ENCODE measurements around the gene ST13. TPM values are rescaled to one million over a fixed set of nuclear protein-coding genes. Genes with fewer than 3 reads are reported as not detected.
"Not testable (repeated sequence)": the region's sequence is repeated elsewhere in the genome, so short reads cannot be mapped to it uniquely, and the experiment has no call there.

The ST13 gene
- total RNA-seq, 1 experiment from 2014 or later: 178 TPM

DNA sequence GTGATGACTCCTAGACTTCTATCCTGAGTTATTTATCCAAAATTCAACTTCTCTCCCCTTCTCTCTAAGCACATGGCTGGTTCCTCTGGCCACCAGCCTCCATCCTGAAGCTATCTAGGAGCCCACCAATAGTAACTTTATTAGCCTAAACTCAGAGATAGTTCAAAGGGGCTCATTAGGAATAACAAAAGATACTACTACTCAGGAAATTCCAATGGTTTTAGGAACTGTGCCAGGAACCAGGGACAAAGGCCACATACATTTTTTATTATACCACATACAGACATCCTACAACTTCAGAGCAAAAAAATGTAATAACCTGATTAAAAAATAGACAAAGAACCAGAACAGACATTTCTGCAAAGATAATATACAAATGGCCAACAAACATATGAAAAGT is 65.2 kb downstream of the ST13 start:
- no peak for DNase-seq (ENCODE audit: extremely low read depth, low read depth)

DNA sequence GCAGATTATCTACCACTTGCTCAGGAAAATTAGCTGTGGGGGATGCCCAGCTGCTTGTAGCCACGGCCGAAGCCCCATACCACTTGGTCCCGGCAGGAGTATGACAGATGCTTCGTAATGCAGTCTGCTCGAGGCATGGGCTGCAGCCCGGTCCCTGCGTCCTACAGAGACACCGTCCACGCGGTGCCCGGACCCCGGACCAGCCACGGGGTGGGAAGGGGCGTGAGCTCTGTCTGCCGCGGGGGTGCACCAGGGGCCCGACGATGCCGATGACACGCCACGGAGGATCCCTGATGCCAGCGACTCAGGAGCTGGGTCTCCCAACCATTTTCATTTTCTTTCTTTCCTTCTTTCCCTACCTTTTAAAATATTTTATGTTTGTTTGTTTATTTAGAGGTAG is 67.3 kb downstream of the ST13 start:
- no peak for DNase-seq (ENCODE audit: extremely low read depth, low read depth)

DNA sequence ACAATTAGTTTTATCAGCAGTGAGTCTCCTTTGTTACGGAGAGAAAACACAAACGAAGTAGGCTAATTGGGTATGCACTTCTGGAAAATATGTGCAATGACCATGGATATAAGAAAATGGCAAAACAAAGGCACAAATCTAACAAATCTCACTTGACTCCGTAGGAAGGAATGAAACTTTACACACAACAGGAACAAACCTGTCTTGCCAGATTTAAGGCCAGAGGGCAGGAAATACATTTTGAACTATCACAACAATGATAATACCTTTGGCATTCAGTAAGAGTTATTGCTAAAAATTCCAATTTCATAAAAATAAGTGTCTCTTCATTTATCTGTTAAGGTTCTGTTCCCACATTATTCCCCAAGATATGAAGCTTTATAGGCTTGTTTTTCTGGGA is 73.9 kb downstream of the ST13 start:
- no peak for DNase-seq (ENCODE audit: extremely low read depth, low read depth)

DNA sequence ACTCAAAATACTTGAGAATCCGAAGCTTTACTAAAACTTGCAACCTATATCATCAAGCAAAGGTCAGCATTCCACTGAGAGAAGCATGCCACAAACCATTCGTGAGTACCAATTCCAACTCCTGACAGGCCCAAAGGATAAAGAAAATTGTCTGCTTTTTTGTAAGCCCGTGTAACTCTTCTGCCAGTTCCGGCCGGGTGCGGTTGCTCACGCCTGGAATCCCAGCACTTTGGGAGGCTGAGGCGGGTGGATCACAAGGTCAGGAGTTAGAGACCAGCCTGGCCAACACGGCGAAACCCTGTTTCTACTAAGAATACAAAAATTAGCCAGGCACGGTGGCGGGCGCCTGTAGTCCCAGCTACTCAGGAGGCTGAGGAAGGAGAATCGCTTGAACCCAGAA is 74.7 kb downstream of the ST13 start:
- not testable (repeated sequence) for DNase-seq (ENCODE audit: extremely low read depth, low read depth)

Small RNA genes lying within 50 kb of the gene (small RNA-seq; reads per million reads assigned to genes)
- 0 reads per million in 2 experiments for gene JTBP1
- 0 to 0.23 reads per million in 2 experiments for gene MIR4766

Other genes with a start within 250 kb of the ST13 start
- gene MRTFA, start 219.9 kb downstream of the ST13 start, total RNA-seq (2014; rRNA removed; shearing (Covaris generic)): 5.7 and 8.3 TPM in 2 replicates
- not detected in 2 replicates for gene MCHR1, start 177.2 kb downstream of the ST13 start, total RNA-seq (2014; rRNA removed; shearing (Covaris generic))
- 35.9 and 36.8 TPM in 2 replicates for gene SLC25A17, start 37.3 kb downstream of the ST13 start, total RNA-seq (2014; rRNA removed; shearing (Covaris generic))
- 15.1 and 15.2 TPM in 2 replicates for gene XPNPEP3, start 509 bp upstream of the ST13 start, total RNA-seq (2014; rRNA removed; shearing (Covaris generic))
- gene DNAJB7, start 5.5 kb upstream of the ST13 start, total RNA-seq (2014; rRNA removed; shearing (Covaris generic)): not detected in 2 replicates
- gene RBX1, start 94.7 kb upstream of the ST13 start, total RNA-seq (2014; rRNA removed; shearing (Covaris generic)): 27.7 and 30.6 TPM in 2 replicates
- gene EP300, start 236.0 kb upstream of the ST13 start, total RNA-seq (2014; rRNA removed; shearing (Covaris generic)): 22.3 TPM in 2 replicates

Measured in NCI-H460 (cell line).